ENCODE data around the gene RAB3GAP2. TPM values are rescaled to one million over a fixed set of nuclear protein-coding genes. Genes with fewer than 3 reads are reported as not detected.

Gene RAB3GAP2
- total and polyA plus RNA-seq, 2 of the 13 experiments (the other 11 are each of a cell fraction or from before 2014, with no cell fraction given) = 22.6 to 25.0 TPM

- Histone ChIP-seq H3K27ac (ENCODE audit: extremely low read length, insufficient read depth, low read length) (no peak overlapping the region), H3K36me3 (replicated peaks in 1 of 2; ENCODE audit: control insufficient read depth in 1 of 2, insufficient read depth in 2 of 2, low read length in 2 of 2) (peaks cover 12 to 27% of the 10 kb centered on the region in 2 experiments), H2AFZ (ENCODE audit: low read length) (no peak overlapping the region), H3K4me2 (ENCODE audit: low read depth, low read length) (no peak overlapping the region), H3K79me2 (ENCODE audit: insufficient read depth, low read length) (no peaks in the 10 kb centered on the region), H3K9me3 (ENCODE audit: low read length) (no peaks in the 10 kb centered on the region), H3K9ac (ENCODE audit: insufficient read depth, low read depth, low read length) (no peak overlapping the region), H4K20me1 (ENCODE audit: insufficient read depth, low read length) (no peaks in the 10 kb centered on the region), H3K27me3 (ENCODE audit: control insufficient read depth in 1 of 2, insufficient read depth in 2 of 2, low read length in 2 of 2) (no peaks in the 10 kb centered on the region; a peak in 1 of 5 replicates), H3K4me1 (ENCODE audit: insufficient read depth, low read length) (peaks cover 15% of the 10 kb centered on the region), H3K4me3 (replicated peaks in 1 of 3; ENCODE audit: insufficient read depth in 1 of 3, low read depth in 2 of 3, low read length in 3 of 3) (no peak overlapping the region)
- in situ Hi-C loops (cut with HindIII; ENCODE audit: extremely low pct_ligation_motif_present, low pct_unique_long_range_greater_than_20kb) = loop anchor here (10.0 kb wide), 1 partner anchor 289 kb away; no protein-coding TSS in a partner anchor
- ChIA-PET CTCF (ENCODE audit: low intra/inter-chr PET ratio, low total read pairs) (no interaction called here), POLR2A (no interaction called here)
- no peak for FAIRE-seq
- BruUV-seq (replicated peaks) = no TSS peak
- no peak for TF ChIP-seq ZNF260 (CRISPR knock-in tag; IDR thresholded peaks at IDR 0.05; ENCODE audit: borderline replicate concordance, low read depth)
- no peak for TF ChIP-seq ZNF703 (CRISPR knock-in tag; IDR thresholded peaks at IDR 0.05; ENCODE audit: borderline replicate concordance)
- peak; percentile 23; the same call in 1 of the 2 replicates for TF ChIP-seq SMC3 (IDR thresholded peaks at IDR 0.05; ENCODE audit: low read length)
- no peak for TF ChIP-seq POLR2AphosphoS5 (IDR thresholded peaks at IDR 0.05; ENCODE audit: low read depth, low read length)
- TF ChIP-seq STAG1 (CRISPR knock-in tag; IDR thresholded peaks at IDR 0.05) = peak; percentile 6; the same call in 1 of the 2 replicates
- no peak for TF ChIP-seq DNMT1 (CRISPR knock-in tag; IDR thresholded peaks at IDR 0.05)
- TF ChIP-seq MAFF (IDR thresholded peaks at IDR 0.05; ENCODE audit: low read depth, low read length) = peak; percentile 27; the same call in 1 of the 2 replicates
- peak; percentile 13; the same call in 1 of the 2 replicates for TF ChIP-seq CTCF (CRISPR knock-in tag; IDR thresholded peaks at IDR 0.05)
- no peak for TF ChIP-seq PRPF4 (IDR thresholded peaks at IDR 0.05; ENCODE audit: low read depth, low read length, poor library complexity, severe bottlenecking)
- peak; percentile 20 for DNase-seq (ENCODE audit: low spot score)
- ATAC-seq = peak; percentile 67
- intact Hi-C loops (cut with micrococcal nuclease; ENCODE audit: unreplicated experiment) = loop anchor here (1.0 kb wide), 2 partner anchors 133 to 287 kb away; no protein-coding TSS in a partner anchor
These were observed 148.4 kb downstream of the RAB3GAP2 start for GRCh38 chr1:220123889-220124288.
